Fibroblast of lung (primary cell): ENCODE measurements around the gene SIPA1L3. TPM values are rescaled to one million over a fixed set of nuclear protein-coding genes. Genes with fewer than 3 reads are reported as not detected.

ENCODE experiments used
- DNase-seq, 2 donors: peaks; one replicate each; pipeline versions ENCODE4 v3.0.0 to v3.0.0-alpha.2; 2010; ENCODE audit warnings: low read depth in 2 of 2
- H2AFZ ChIP-seq: 2 replicates; pipeline ENCODE4 v1.5.1; 2012; ENCODE audit warnings: low read length, control low read depth, inconsistent platforms
- H3K27ac ChIP-seq: 2 replicates; pipeline ENCODE4 v1.5.1; 2011; ENCODE audit warnings: low read length, control low read depth; ENCODE audit not compliant: insufficient read depth
- H3K27me3 ChIP-seq: 2 replicates; pipeline ENCODE4 v1.5.1; 2011; ENCODE audit warnings: mild to moderate bottlenecking, low read length; ENCODE audit not compliant: control insufficient read depth, insufficient read depth
- H3K36me3 ChIP-seq: 2 replicates; pipeline ENCODE4 v1.5.1; 2011; ENCODE audit warnings: low read length; ENCODE audit not compliant: control insufficient read depth, insufficient read depth
- H3K4me1 ChIP-seq: 2 replicates; pipeline ENCODE4 v1.5.1; 2011; ENCODE audit warnings: low read length; ENCODE audit not compliant: control insufficient read depth, insufficient read depth; ENCODE audit errors: extremely low read depth
- H3K4me2 ChIP-seq: 2 replicates; pipeline ENCODE4 v1.5.1; 2011; ENCODE audit warnings: low read length, control low read depth; ENCODE audit not compliant: insufficient read depth; ENCODE audit errors: extremely low read depth
- H3K4me3 ChIP-seq, 4 experiments: fragments of 200-600 bp in 1 of 4; sonication (generic) in 1 of 4; replicated peaks in 1 of 4; 2 replicates each; pipeline ENCODE4 v1.5.1; 2011 to 2016; ENCODE audit warnings: low read length in 4 of 4, low read depth in 3 of 4, mild to moderate bottlenecking in 3 of 4, control low read depth in 2 of 4, inconsistent platforms in 1 of 4, mixed read lengths in 1 of 4; ENCODE audit not compliant: insufficient read depth in 1 of 4; ENCODE audit errors: control extremely low read depth in 1 of 4
- H3K79me2 ChIP-seq: 2 replicates; pipeline ENCODE4 v1.5.1; 2012; ENCODE audit warnings: mild to moderate bottlenecking, low read length, inconsistent platforms; ENCODE audit not compliant: control insufficient read depth, insufficient read depth
- H3K9ac ChIP-seq: 2 replicates; pipeline ENCODE4 v1.5.1; 2011; ENCODE audit warnings: mild to moderate bottlenecking, low read length, control low read depth; ENCODE audit not compliant: insufficient read depth
- H3K9me3 ChIP-seq: 2 replicates; pipeline ENCODE4 v1.5.1; 2012; ENCODE audit warnings: low read depth, low read length; ENCODE audit not compliant: control insufficient read depth, insufficient read depth
- H4K20me1 ChIP-seq: 2 replicates; pipeline ENCODE4 v1.5.1; 2011; ENCODE audit warnings: low read length; ENCODE audit not compliant: control insufficient read depth, insufficient read depth; ENCODE audit errors: extremely low read depth
- CTCF ChIP-seq, 2 donors: IDR thresholded peaks in 1 of 2; conservative IDR thresholded peaks in 1 of 2; 1 replicate in 1 of 2; 2 replicates in 1 of 2; pipeline ENCODE4 v1.5.1; 2011 to 2012; ENCODE audit warnings: low read length in 2 of 2, control low read depth in 1 of 2, inconsistent platforms in 1 of 2, low read depth in 1 of 2, mild to moderate bottlenecking in 1 of 2
- EZH2 ChIP-seq: IDR thresholded peaks from 2 replicates; pipeline ENCODE4 v1.5.1; 2012; ENCODE audit warnings: low read length, control low read depth, mild to moderate bottlenecking; ENCODE audit errors: missing control alignments
- polyA plus RNA-seq, 2 donors: library from polyadenylated mRNA; depleted of rRNA in 1 of 2; stranded (reverse) in 1 of 2; unstranded in 1 of 2; fragments of >200 nt; gene quantifications; 2 replicates each; pipeline ENCODE4 v1.2.1, GENCODE V29; 2011 to 2012; ENCODE audit warnings: missing spikeins in 1 of 2
- total RNA-seq: library from RNA; depleted of rRNA; stranded (reverse); fragments of >200 nt; gene quantifications from 2 replicates; pipeline ENCODE4 v1.2.1, GENCODE V29; 2014

Gene SIPA1L3
- total and polyA plus RNA-seq, 2 donors (not counting 1 experiment from before 2014, with no cell fraction given), result 3.7 to 10.1 TPM

GRCh38 chr19:38163419-38164290 lies 256.6 kb downstream of the SIPA1L3 start:
- DNase-seq, result no peak
- H3K4me1 ChIP-seq, result no peaks in the 10 kb centered on the region

GRCh38 chr19:38164526-38164925 lies 257.5 kb downstream of the SIPA1L3 start:
- Histone ChIP-seq H3K36me3 (peaks cover 13% of the 10 kb centered on the region), H3K79me2 (no peaks in the 10 kb centered on the region), H3K9me3 (no peaks in the 10 kb centered on the region), H3K9ac (no peak overlapping the region), H3K4me1 (no peaks in the 10 kb centered on the region), H2AFZ (no peak overlapping the region), H3K4me2 (no peak overlapping the region), H3K27me3 (no peaks in the 10 kb centered on the region), H4K20me1 (no peaks in the 10 kb centered on the region), H3K4me3 (no peak overlapping the region), H3K27ac (no peak overlapping the region)
- no peak for DNase-seq
- TF ChIP-seq EZH2 (no peak), CTCF (conservative IDR thresholded peaks at IDR 0.05 in 1 of 2, IDR thresholded peaks at IDR 0.05 in 1 of 2; ENCODE audit: low read depth in 1 of 2, low read length in 2 of 2) (no peak)

More at GRCh38 chr19:38163419-38164290, 256.6 kb downstream of the SIPA1L3 start:
- Histone ChIP-seq H3K4me3 (no peak overlapping the region), H3K27ac (no peak overlapping the region), H4K20me1 (no peaks in the 10 kb centered on the region), H3K9me3 (no peaks in the 10 kb centered on the region), H3K9ac (no peak overlapping the region), H3K36me3 (peaks cover 13% of the 10 kb centered on the region), H2AFZ (no peak overlapping the region), H3K4me2 (no peak overlapping the region), H3K79me2 (no peaks in the 10 kb centered on the region), H3K27me3 (no peaks in the 10 kb centered on the region)
- TF ChIP-seq CTCF (conservative IDR thresholded peaks at IDR 0.05 in 1 of 2, IDR thresholded peaks at IDR 0.05 in 1 of 2; ENCODE audit: low read depth in 1 of 2, low read length in 2 of 2), result no peak
- TF ChIP-seq EZH2, result no peak

DNA sequence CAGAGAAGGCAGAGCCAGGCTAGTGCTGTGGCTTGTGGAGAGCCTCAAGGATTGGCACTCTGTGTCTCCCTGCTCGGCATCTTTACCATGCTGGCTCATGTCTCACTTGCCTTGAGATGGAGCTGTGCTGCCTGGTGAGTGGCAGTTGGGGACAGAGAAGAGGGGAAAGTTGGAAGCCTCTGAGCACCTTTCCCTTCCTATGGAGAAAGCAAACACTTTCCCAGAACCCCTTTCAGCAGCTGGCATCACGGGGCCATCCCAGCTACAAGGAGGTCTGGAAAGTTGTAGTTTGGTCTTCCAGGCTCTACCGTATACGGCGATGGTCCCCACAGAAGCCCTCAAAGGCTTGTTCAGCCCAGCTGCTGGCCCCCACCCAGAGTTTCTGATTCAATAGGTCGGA lies 258.3 kb downstream of the SIPA1L3 start:
- DNase-seq, result no peak
- Histone ChIP-seq H3K4me2 (no peak overlapping the region), H3K4me1 (no peaks in the 10 kb centered on the region), H3K27ac (no peak overlapping the region), H3K27me3 (no peaks in the 10 kb centered on the region), H3K36me3 (peaks cover 13% of the 10 kb centered on the region), H3K9ac (no peak overlapping the region), H2AFZ (no peak overlapping the region), H4K20me1 (no peaks in the 10 kb centered on the region), H3K4me3 (no peak overlapping the region), H3K79me2 (no peaks in the 10 kb centered on the region), H3K9me3 (no peaks in the 10 kb centered on the region)
- TF ChIP-seq EZH2 (no peak), CTCF (conservative IDR thresholded peaks at IDR 0.05 in 1 of 2, IDR thresholded peaks at IDR 0.05 in 1 of 2; ENCODE audit: low read depth in 1 of 2, low read length in 2 of 2) (no peak)
